MM.1S (cell line): ENCODE results near the gene SERP2.

Source experiments
- CTCF ChIP-seq: fragments of 300-600 bp; sonication (generic); IDR thresholded peaks from 2 replicates; pipeline ENCODE4 v1.5.1; 2016; ENCODE audit warnings: antibody characterized with exemption, low read length, mixed read lengths
- EZH2 ChIP-seq: fragments of 300-600 bp; sonication (generic); optimal IDR thresholded peaks from 2 replicates; pipeline ENCODE3; 2017; ENCODE audit warnings: low read depth, mild to moderate bottlenecking, antibody characterized with exemption, low read length, mixed read lengths

- TF ChIP-seq CTCF: no peak
- TF ChIP-seq EZH2: no peak
These were observed 7.7 kb upstream of the SERP2 start for GRCh38 chr13:44365899-44366298.
